ENCODE measurements around the gene FBXO47. TPM values are rescaled to one million over a fixed set of nuclear protein-coding genes. Genes with fewer than 3 reads are reported as not detected.

The FBXO47 gene
- total and polyA plus RNA-seq, 9 of the 15 experiments (the other 6 are each of a cell fraction or from before 2014, with no cell fraction given): not detected

- TF ChIP-seq BRF2 (IDR thresholded peaks at IDR 0.05; ENCODE audit: borderline replicate concordance, insufficient read depth, insufficient read length) (no peak), KAT8 (IDR thresholded peaks at IDR 0.05; ENCODE audit: low read depth) (no peak), ZBTB34 (CRISPR knock-in tag; IDR thresholded peaks at IDR 0.05) (no peak), ZNF224 (CRISPR knock-in tag; IDR thresholded peaks at IDR 0.05) (no peak), ZBTB33 (CRISPR knock-in tag; IDR thresholded peaks at IDR 0.05) (peak; percentile 76), HNRNPK (IDR thresholded peaks at IDR 0.05; ENCODE audit: low read depth, low read length, poor library complexity, severe bottlenecking) (no peak), TCF15 (CRISPR knock-in tag; IDR thresholded peaks at IDR 0.05) (no peak), POU5F1 (IDR thresholded peaks at IDR 0.05; ENCODE audit: borderline replicate concordance, low read depth, low read length, partially characterized antibody) (no peak), MCM7 (IDR thresholded peaks at IDR 0.05) (no peak), STAG1 (CRISPR knock-in tag; IDR thresholded peaks at IDR 0.05; ENCODE audit: borderline replicate concordance) (no peak), CBFA2T3 (IDR thresholded peaks at IDR 0.05) (no peak), GATAD2B (IDR thresholded peaks at IDR 0.05; ENCODE audit: borderline replicate concordance) (no peak), MLLT1 (IDR thresholded peaks at IDR 0.05) (0 out of 4 replicates have a peak, but pooled peaks of 1 of the 2 experiments have one; percentile 52), HMG20B (CRISPR knock-in tag; IDR thresholded peaks at IDR 0.05) (no peak), CTCF (IDR thresholded peaks at IDR 0.05 in 2 of 3, conservative IDR thresholded peaks at IDR 0.05 in 1 of 3; ENCODE audit: insufficient read depth in 2 of 3, low read depth in 1 of 3, low read length in 3 of 3) (peak in 2 of 3 experiments; percentile 11 to 25; a peak in 2 of 6 replicates), IRF2 (CRISPR knock-in tag; IDR thresholded peaks at IDR 0.05) (no peak), FOXJ3 (CRISPR knock-in tag; IDR thresholded peaks at IDR 0.05) (no peak), MTF1 (CRISPR knock-in tag; IDR thresholded peaks at IDR 0.05; ENCODE audit: borderline replicate concordance) (no peak), ZNF696 (CRISPR knock-in tag; conservative IDR thresholded peaks at IDR 0.05) (no peak), MCM5 (IDR thresholded peaks at IDR 0.05; ENCODE audit: low read depth) (no peak)
Measured at GRCh38 chr17:38918129-38918913, 48.9 kb downstream of the FBXO47 start (continued).

All from K562 (cell line).